ENCODE results near the gene BEST3. TPM values are rescaled to one million over a fixed set of nuclear protein-coding genes. Genes with fewer than 3 reads are reported as not detected.
A peak's percentile ranks its signal among the peaks of the same experiment; 100 is the strongest.

BEST3 gene
- polyA plus RNA-seq, 1 experiment: 0.14 TPM

DNA sequence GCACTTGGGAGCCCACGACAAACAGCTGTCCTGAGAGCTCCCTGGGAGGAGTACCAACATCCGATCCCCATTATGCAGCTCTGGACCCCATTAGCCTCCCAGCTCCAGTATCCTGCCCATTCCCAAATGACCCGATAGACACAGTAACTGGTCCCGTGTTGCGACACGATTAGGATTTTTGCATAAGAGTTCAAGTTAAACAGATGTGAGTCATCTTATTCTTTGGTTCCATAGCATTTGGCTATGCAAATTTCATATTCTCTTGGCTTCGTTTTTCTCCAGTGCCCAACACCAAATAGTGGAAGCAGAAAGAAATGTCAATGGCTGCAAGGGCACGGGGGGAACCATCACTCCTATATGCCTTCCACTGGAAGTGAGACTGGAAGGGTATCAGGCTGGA lies 45.4 kb downstream of the BEST3 start:
- Histone ChIP-seq H3K27me3 (ENCODE audit: control insufficient read depth, insufficient read depth, low read length) (no peaks in the 10 kb centered on the region), H3K9me3 (ENCODE audit: control insufficient read depth, insufficient read depth, low read length) (no peaks in the 10 kb centered on the region), H3K4me3 (ENCODE audit: low read depth, low read length) (no peak overlapping the region), H3K27ac (ENCODE audit: low read depth, low read length) (no peak overlapping the region)
- ChIA-PET POLR2A (no interaction called here), CTCF (interaction anchor here (1.7 to 5.9 kb wide), 2 partner anchors 14 to 68 kb away, joined by 5 to 39 read pairs; partner anchors contain the start of gene CCT2)
- TF ChIP-seq, protein P1, sequence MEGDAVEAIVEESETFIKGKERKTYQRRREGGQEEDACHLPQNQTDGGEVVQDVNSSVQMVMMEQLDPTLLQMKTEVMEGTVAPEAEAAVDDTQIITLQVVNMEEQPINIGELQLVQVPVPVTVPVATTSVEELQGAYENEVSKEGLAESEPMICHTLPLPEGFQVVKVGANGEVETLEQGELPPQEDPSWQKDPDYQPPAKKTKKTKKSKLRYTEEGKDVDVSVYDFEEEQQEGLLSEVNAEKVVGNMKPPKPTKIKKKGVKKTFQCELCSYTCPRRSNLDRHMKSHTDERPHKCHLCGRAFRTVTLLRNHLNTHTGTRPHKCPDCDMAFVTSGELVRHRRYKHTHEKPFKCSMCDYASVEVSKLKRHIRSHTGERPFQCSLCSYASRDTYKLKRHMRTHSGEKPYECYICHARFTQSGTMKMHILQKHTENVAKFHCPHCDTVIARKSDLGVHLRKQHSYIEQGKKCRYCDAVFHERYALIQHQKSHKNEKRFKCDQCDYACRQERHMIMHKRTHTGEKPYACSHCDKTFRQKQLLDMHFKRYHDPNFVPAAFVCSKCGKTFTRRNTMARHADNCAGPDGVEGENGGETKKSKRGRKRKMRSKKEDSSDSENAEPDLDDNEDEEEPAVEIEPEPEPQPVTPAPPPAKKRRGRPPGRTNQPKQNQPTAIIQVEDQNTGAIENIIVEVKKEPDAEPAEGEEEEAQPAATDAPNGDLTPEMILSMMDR (IDR thresholded peaks at IDR 0.05; ENCODE audit: low read depth, low read length): no peak
- DNase-seq (ENCODE audit: low read depth, low spot score): no peak

DNA sequence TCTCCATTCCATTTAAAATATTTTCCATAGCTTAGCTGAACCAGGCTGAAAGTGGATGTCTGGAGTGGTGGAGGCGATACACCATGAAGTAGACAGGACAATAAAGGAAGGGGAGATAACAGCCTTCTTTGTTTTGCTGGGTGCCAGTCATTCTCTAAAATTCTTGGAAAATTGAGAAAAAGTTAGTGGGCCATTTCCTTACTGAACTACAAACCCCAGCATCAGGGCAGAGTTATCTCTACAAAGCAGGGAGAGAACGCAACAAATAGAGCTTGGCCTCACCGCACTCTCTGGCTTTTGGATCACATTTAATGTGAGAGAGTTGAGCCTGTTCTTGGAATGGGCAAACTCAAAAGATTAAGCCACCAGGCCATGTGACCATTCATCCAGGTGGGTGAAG lies 47.2 kb downstream of the BEST3 start:
- no peaks in the 10 kb centered on the region for H3K9me3 ChIP-seq (ENCODE audit: control insufficient read depth, insufficient read depth, low read length)
- no peak overlapping the region for H3K27ac ChIP-seq (ENCODE audit: low read depth, low read length)
- no peaks in the 10 kb centered on the region for H3K27me3 ChIP-seq (ENCODE audit: control insufficient read depth, insufficient read depth, low read length)
- TF ChIP-seq, protein P1 (IDR thresholded peaks at IDR 0.05; ENCODE audit: low read depth, low read length): no peak
- CTCF ChIA-PET: interaction anchor here (3.2 kb wide), 1 partner anchor 12 kb away, joined by 25 read pairs; no protein-coding TSS in a partner anchor
- no peak for DNase-seq (ENCODE audit: low read depth, low spot score)
- no peak overlapping the region for H3K4me3 ChIP-seq (ENCODE audit: low read depth, low read length)
- POLR2A ChIA-PET: no interaction called here

DNA sequence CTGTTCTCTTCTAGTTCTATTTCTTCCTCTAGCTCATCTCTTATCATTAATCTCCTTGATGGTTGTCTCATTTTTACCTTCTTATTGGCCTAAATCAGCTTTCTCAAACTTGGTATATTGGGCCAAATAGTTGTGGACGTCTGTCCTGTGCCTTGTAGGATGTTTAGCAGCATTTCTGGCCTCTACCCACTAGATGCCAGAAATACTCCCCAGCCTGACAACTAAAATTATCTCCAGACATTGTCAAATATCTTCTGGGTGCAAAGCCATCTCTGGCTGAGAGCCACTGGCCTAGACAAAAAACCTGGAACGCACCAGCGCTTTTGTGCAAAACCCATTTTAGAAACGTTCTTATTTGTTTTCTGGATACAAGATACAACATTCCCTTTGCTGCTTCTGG lies 49.6 kb downstream of the BEST3 start:
- ChIA-PET POLR2A (no interaction called here), CTCF (interaction anchor here (0.6 to 1.8 kb wide), 3 partner anchors 10 to 493 kb away, joined by 3 to 26 read pairs (median 15); no protein-coding TSS in a partner anchor)
- TF ChIP-seq, protein P1 (IDR thresholded peaks at IDR 0.05; ENCODE audit: low read depth, low read length): no peak
- H3K4me3 ChIP-seq (ENCODE audit: low read depth, low read length): no peak overlapping the region
- DNase-seq (ENCODE audit: low read depth, low spot score): no peak
- no peak overlapping the region for H3K27ac ChIP-seq (ENCODE audit: low read depth, low read length)
- no peaks in the 10 kb centered on the region for H3K9me3 ChIP-seq (ENCODE audit: control insufficient read depth, insufficient read depth, low read length)
- no peaks in the 10 kb centered on the region for H3K27me3 ChIP-seq (ENCODE audit: control insufficient read depth, insufficient read depth, low read length)

DNA sequence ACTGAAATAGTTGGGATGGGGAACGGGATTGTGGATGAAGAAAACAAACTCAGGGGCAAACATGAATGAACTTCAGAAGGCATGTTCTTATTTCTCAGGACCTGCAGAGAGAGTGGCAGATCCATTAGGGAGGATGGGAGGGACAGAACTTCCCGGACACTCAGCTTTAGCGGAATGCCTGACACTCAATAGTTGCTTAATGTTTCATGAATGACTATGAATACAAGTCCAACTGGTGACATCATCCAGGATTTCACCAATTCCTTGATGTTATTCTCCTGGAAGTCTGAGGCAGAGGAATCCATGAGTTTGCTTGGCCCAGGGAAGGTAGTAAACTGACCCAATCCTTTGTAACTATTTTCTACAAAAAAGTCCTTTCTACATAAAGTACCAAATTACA lies 50.6 kb downstream of the BEST3 start:
- no peak overlapping the region for H3K4me3 ChIP-seq (ENCODE audit: low read depth, low read length)
- H3K27ac ChIP-seq (ENCODE audit: low read depth, low read length): no peak overlapping the region
- H3K9me3 ChIP-seq (ENCODE audit: control insufficient read depth, insufficient read depth, low read length): no peaks in the 10 kb centered on the region
- ChIA-PET CTCF (interaction anchor here (1.4 to 1.8 kb wide), 2 partner anchors 9 to 291 kb away, joined by 15 to 26 read pairs; no protein-coding TSS in a partner anchor), POLR2A (interaction anchor here (1.0 to 1.2 kb wide), 2 partner anchors 63 to 66 kb away, joined by 3 to 5 read pairs; partner anchors contain the start of gene CCT2)
- TF ChIP-seq, protein P1 (IDR thresholded peaks at IDR 0.05; ENCODE audit: low read depth, low read length): no peak
- DNase-seq (ENCODE audit: low read depth, low spot score): peak; percentile 80
- no peaks in the 10 kb centered on the region for H3K27me3 ChIP-seq (ENCODE audit: control insufficient read depth, insufficient read depth, low read length)

DNA sequence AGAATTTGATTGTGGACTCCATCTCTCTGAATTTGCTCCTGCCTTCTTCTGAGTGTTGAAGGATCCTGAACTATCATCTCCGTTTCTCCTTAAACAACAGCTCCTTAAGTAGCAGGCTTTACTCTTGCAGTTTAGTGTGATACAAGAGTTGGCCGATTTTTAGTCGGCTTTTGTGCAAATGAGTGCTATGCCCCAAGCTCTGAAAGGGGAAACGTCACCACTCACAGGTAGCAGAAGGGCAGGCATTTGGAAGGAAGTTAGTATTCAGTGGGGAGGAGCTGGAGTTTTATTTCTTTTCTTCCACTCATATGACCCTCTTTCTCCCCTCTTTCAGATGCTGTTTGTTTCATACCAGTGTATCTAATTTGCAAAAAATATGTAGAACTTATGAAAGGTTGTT lies 51.9 kb downstream of the BEST3 start:
- TF ChIP-seq, protein P1 (IDR thresholded peaks at IDR 0.05; ENCODE audit: low read depth, low read length): no peak
- Histone ChIP-seq H3K4me3 (ENCODE audit: low read depth, low read length) (no peak overlapping the region), H3K27ac (ENCODE audit: low read depth, low read length) (no peak overlapping the region), H3K9me3 (ENCODE audit: control insufficient read depth, insufficient read depth, low read length) (no peaks in the 10 kb centered on the region), H3K27me3 (ENCODE audit: control insufficient read depth, insufficient read depth, low read length) (no peaks in the 10 kb centered on the region)
- DNase-seq (ENCODE audit: low read depth, low spot score): no peak
- ChIA-PET POLR2A (no interaction called here), CTCF (interaction anchor here (1.7 kb wide), 1 partner anchor 289 kb away, joined by 5 read pairs; no protein-coding TSS in a partner anchor)

Measured in AG04450 (cell line).